Mesenchymal stem cell (in vitro differentiated cells and primary cell): ENCODE results near the gene GALR3.
A peak's percentile ranks its signal among the peaks of the same experiment; 100 is the strongest.

ENCODE experiments used
- DNase-seq: peaks from one replicate; pipeline ENCODE4 v3.0.0-alpha.2; 2013
- H2AFZ ChIP-seq: one replicate; pipeline ENCODE4 v1.6.1; 2013; ENCODE audit warnings: low read depth, mild to moderate bottlenecking, control low read depth, inconsistent platforms, low read length, moderate library complexity
- H2AK5ac ChIP-seq: 2 replicates; pipeline ENCODE4 v1.6.1; 2013; ENCODE audit warnings: low read length, moderate library complexity, mild to moderate bottlenecking, inconsistent platforms; ENCODE audit not compliant: severe bottlenecking
- H2BK120ac ChIP-seq: one replicate; pipeline ENCODE4 v1.6.1; 2013; ENCODE audit warnings: low read depth, mild to moderate bottlenecking, inconsistent platforms, low read length, moderate library complexity
- H2BK12ac ChIP-seq, 2 experiments: one replicate each; pipeline ENCODE4 v1.6.1; 2013; ENCODE audit warnings: inconsistent platforms in 2 of 2, low read length in 2 of 2, mild to moderate bottlenecking in 2 of 2, moderate library complexity in 2 of 2, control low read depth in 1 of 2
- H2BK15ac ChIP-seq: one replicate; pipeline ENCODE4 v1.6.1; 2013; ENCODE audit warnings: mild to moderate bottlenecking, low read depth, inconsistent platforms; ENCODE audit not compliant: poor library complexity, severe bottlenecking
- H2BK5ac ChIP-seq: 2 replicates; pipeline ENCODE4 v1.6.1; 2013; ENCODE audit warnings: low read depth, mild to moderate bottlenecking, low read length, control low read depth, inconsistent platforms; ENCODE audit not compliant: poor library complexity, severe bottlenecking
- H3K14ac ChIP-seq, 2 experiments: one replicate each; pipeline ENCODE4 v1.6.1; 2013; ENCODE audit warnings: inconsistent platforms in 2 of 2, low read length in 2 of 2, control low read depth in 1 of 2, mild to moderate bottlenecking in 1 of 2, moderate library complexity in 1 of 2
- H3K18ac ChIP-seq, 2 experiments: one replicate each; pipeline ENCODE4 v1.6.1; 2013; ENCODE audit warnings: inconsistent platforms in 2 of 2, low read length in 2 of 2, control low read depth in 1 of 2, low read depth in 1 of 2, mild to moderate bottlenecking in 1 of 2
- H3K23ac ChIP-seq, 2 experiments: one replicate each; pipeline ENCODE4 v1.6.1; 2013; ENCODE audit warnings: inconsistent platforms in 2 of 2, low read length in 2 of 2, mild to moderate bottlenecking in 2 of 2, moderate library complexity in 2 of 2, control low read depth in 1 of 2
- H3K27ac ChIP-seq: 2 replicates; pipeline ENCODE4 v1.5.1; 2013; ENCODE audit warnings: mild to moderate bottlenecking, moderate library complexity, low read length, control low read depth, inconsistent platforms; ENCODE audit not compliant: poor library complexity, severe bottlenecking
- H3K27me3 ChIP-seq, 2 experiments: 2 replicates each; pipeline versions ENCODE4 v1.6.1 to v1.7.0; 2013; ENCODE audit warnings: low read length in 2 of 2, mild to moderate bottlenecking in 2 of 2, moderate library complexity in 2 of 2, control low read depth in 1 of 2, inconsistent platforms in 1 of 2; ENCODE audit not compliant: control insufficient read depth in 1 of 2, insufficient read depth in 1 of 2
- H3K36me3 ChIP-seq, 2 experiments: 2 replicates each; pipeline versions ENCODE4 v1.6.1 to v1.7.0; 2013; ENCODE audit warnings: low read length in 2 of 2, control low read depth in 1 of 2, inconsistent platforms in 1 of 2, low read depth in 1 of 2, mild to moderate bottlenecking in 1 of 2; ENCODE audit not compliant: insufficient read depth in 2 of 2, control insufficient read depth in 1 of 2
- H3K4ac ChIP-seq, 2 experiments: one replicate each; pipeline ENCODE4 v1.6.1; 2013; ENCODE audit warnings: inconsistent platforms in 2 of 2, low read length in 2 of 2, mild to moderate bottlenecking in 2 of 2, moderate library complexity in 2 of 2, control low read depth in 1 of 2, low read depth in 1 of 2
- H3K4me1 ChIP-seq: 2 replicates; pipeline ENCODE4 v1.6.1; 2013; ENCODE audit warnings: low read depth, low read length, control low read depth; ENCODE audit not compliant: control insufficient read depth, insufficient read depth
- H3K4me2 ChIP-seq: 2 replicates; pipeline ENCODE4 v1.6.1; 2013; ENCODE audit warnings: low read length, mild to moderate bottlenecking, inconsistent platforms; ENCODE audit not compliant: poor library complexity, severe bottlenecking
- H3K4me3 ChIP-seq, 2 experiments: 2 replicates each; pipeline versions ENCODE4 v1.5.1 to v1.7.0; 2013; ENCODE audit warnings: low read length in 2 of 2, mild to moderate bottlenecking in 2 of 2, control low read depth in 1 of 2, low read depth in 1 of 2; ENCODE audit not compliant: insufficient read depth in 1 of 2
- H3K79me1 ChIP-seq: replicated peaks from 2 replicates; pipeline ENCODE4 v1.6.1; 2013; ENCODE audit warnings: mild to moderate bottlenecking, control low read depth, low read length, inconsistent platforms; ENCODE audit not compliant: poor library complexity, severe bottlenecking
- H3K9ac ChIP-seq: 2 replicates; pipeline ENCODE4 v1.7.0; 2013; ENCODE audit warnings: mild to moderate bottlenecking, low read length, moderate library complexity
- H3K9me3 ChIP-seq: 2 replicates; pipeline ENCODE4 v1.7.0; 2013; ENCODE audit warnings: mild to moderate bottlenecking, low read length; ENCODE audit not compliant: control insufficient read depth
- H4K8ac ChIP-seq: one replicate; pipeline ENCODE4 v1.6.1; 2013; ENCODE audit warnings: inconsistent platforms, mild to moderate bottlenecking, low read length, moderate library complexity
- H4K91ac ChIP-seq: one replicate; pipeline ENCODE4 v1.6.1; 2013; ENCODE audit warnings: mild to moderate bottlenecking, low read length, inconsistent platforms
- WGBS: methylation state at CpG from one replicate; pipeline ENCODE4 v1.1.7; 2013; ENCODE audit warnings: mixed read lengths; 5-methylcytosine and 5-hydroxymethylcytosine counted together

GALR3 gene

DNA sequence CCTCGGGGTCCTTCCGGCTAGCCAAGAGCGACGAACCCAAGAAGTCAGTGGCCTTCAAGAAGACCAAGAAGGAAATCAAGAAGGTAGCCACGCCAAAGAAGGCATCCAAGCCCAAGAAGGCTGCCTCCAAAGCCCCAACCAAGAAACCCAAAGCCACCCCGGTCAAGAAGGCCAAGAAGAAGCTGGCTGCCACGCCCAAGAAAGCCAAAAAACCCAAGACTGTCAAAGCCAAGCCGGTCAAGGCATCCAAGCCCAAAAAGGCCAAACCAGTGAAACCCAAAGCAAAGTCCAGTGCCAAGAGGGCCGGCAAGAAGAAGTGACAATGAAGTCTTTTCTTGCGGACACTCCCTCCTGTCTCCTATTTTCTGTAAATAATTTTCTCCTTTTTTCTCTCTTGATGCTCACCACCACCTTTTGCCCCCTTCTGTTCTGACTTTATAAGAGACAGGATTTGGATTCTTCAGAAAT lies 17.3 kb upstream of the GALR3 start:
- H3K27ac ChIP-seq: no peak overlapping the region
- peak overlapping the region in 1 of 2 experiments; percentile 94 for H3K4me3 ChIP-seq
- no peak overlapping the region for H3K14ac ChIP-seq
- H2BK5ac ChIP-seq: no peak overlapping the region
- no peaks in the 10 kb centered on the region for H3K9me3 ChIP-seq
- peaks cover 0 to 4% of the 10 kb centered on the region in 2 experiments for H3K36me3 ChIP-seq
- H2BK12ac ChIP-seq: peak overlapping the region in 1 of 2 experiments; percentile 40
- peak overlapping the region; percentile 99 for H4K8ac ChIP-seq
- H3K4me1 ChIP-seq: peaks cover 37% of the 10 kb centered on the region
- peaks cover 14% of the 10 kb centered on the region for H3K79me1 ChIP-seq
- H3K18ac ChIP-seq: peak overlapping the region in 1 of 2 experiments; percentile 87
- H2AK5ac ChIP-seq: peak overlapping the region; percentile 96
- H3K27me3 ChIP-seq: peaks cover 0 to 10% of the 10 kb centered on the region in 2 experiments
- H2AFZ ChIP-seq: no peak overlapping the region
- H3K4me2 ChIP-seq: peak overlapping the region; percentile 94
- H3K23ac ChIP-seq: peak overlapping the region in 1 of 2 experiments; percentile 85
- H3K4ac ChIP-seq: peak overlapping the region in 1 of 2 experiments; percentile 97
- H2BK120ac ChIP-seq: no peak overlapping the region
- H2BK15ac ChIP-seq: peak overlapping the region; percentile 74
- no peak for DNase-seq
- peak overlapping the region; percentile 91 for H3K9ac ChIP-seq
- no peak overlapping the region for H4K91ac ChIP-seq
- 97% methylated on average over 10 of the region's 10 CpGs for WGBS

GRCh38 chr22:37806409-37807333 lies 16.5 kb upstream of the GALR3 start:
- no peak overlapping the region for H3K4ac ChIP-seq
- H3K4me2 ChIP-seq: peak overlapping the region; percentile 94
- peak overlapping the region; percentile 32 to 94 for H3K4me3 ChIP-seq
- no peak overlapping the region for H4K91ac ChIP-seq
- H4K8ac ChIP-seq: no peak overlapping the region
- H2BK5ac ChIP-seq: no peak overlapping the region
- H3K36me3 ChIP-seq: peaks cover 0 to 4% of the 10 kb centered on the region in 2 experiments
- H3K4me1 ChIP-seq: peaks cover 37% of the 10 kb centered on the region
- H3K79me1 ChIP-seq: peaks cover 14% of the 10 kb centered on the region
- no peak overlapping the region for H2AFZ ChIP-seq
- H2BK12ac ChIP-seq: no peak overlapping the region
- H2BK15ac ChIP-seq: no peak overlapping the region
- peak overlapping the region; percentile 79 for H3K27ac ChIP-seq
- no peak overlapping the region for H2BK120ac ChIP-seq
- peak; percentile 53 for DNase-seq
- WGBS: 27% methylated on average over 13 of the region's 19 CpGs
- peak overlapping the region; percentile 91 for H3K9ac ChIP-seq
- peaks cover 0 to 10% of the 10 kb centered on the region in 2 experiments for H3K27me3 ChIP-seq
- H3K14ac ChIP-seq: no peak overlapping the region
- no peaks in the 10 kb centered on the region for H3K9me3 ChIP-seq
- no peak overlapping the region for H3K23ac ChIP-seq
- no peak overlapping the region for H3K18ac ChIP-seq
- H2AK5ac ChIP-seq: no peak overlapping the region

- Histone ChIP-seq H3K9ac (peak within 1 kb of the TSS; percentile 91), H3K4me1 (peaks cover 32% of the 10 kb centered on the region), H3K4ac (no peak within 1 kb of the TSS), H3K23ac (peak within 1 kb of the TSS in 1 of 2 experiments; percentile 46), H2BK120ac (no peak within 1 kb of the TSS), H3K18ac (peak within 1 kb of the TSS; percentile 60 to 91), H3K27me3 (peaks cover 0 to 10% of the 10 kb centered on the region in 2 experiments), H3K4me3 (peak within 1 kb of the TSS; percentile 76 to 94), H4K8ac (peak within 1 kb of the TSS; percentile 47), H3K36me3 (peaks cover 0 to 6% of the 10 kb centered on the region in 2 experiments), H2BK15ac (no peak within 1 kb of the TSS), H4K91ac (no peak within 1 kb of the TSS), H3K4me2 (peak within 1 kb of the TSS; percentile 94), H3K14ac (peak within 1 kb of the TSS in 1 of 2 experiments; percentile 59), H2AFZ (peak within 1 kb of the TSS; percentile 85), H3K9me3 (no peaks in the 10 kb centered on the region), H2AK5ac (no peak within 1 kb of the TSS), H3K27ac (peak within 1 kb of the TSS; percentile 79), H2BK12ac (peak within 1 kb of the TSS in 1 of 2 experiments; percentile 31), H3K79me1 (peaks cover 14% of the 10 kb centered on the region), H2BK5ac (no peak within 1 kb of the TSS)
- DNase-seq: peak; percentile 96
- WGBS: under 1% methylated on average over 42 of the region's 73 CpGs
Measured at GRCh38 chr22:37807410-37808293, 15.5 kb upstream of the GALR3 start, which contains the start of gene GCAT. TSS of gene GCAT (plus strand) at chr22:37807934. CDS start at chr22:37807968, 34 bp downstream.
